NB4 (cell line): Measurements from ENCODE around the gene SEC24A.
"Not testable (repeated sequence)": the region's sequence is repeated elsewhere in the genome, so short reads cannot be mapped to it uniquely, and the experiment has no call there.

ENCODE experiments used
- DNase-seq: peaks from one replicate; pipeline ENCODE4 v3.0.0; 2010; ENCODE audit warnings: low read depth
- H3K4me3 ChIP-seq: one replicate; pipeline ENCODE4 v1.5.1; 2011; ENCODE audit warnings: mild to moderate bottlenecking, low read depth, low read length, moderate library complexity
- CTCF ChIP-seq: IDR thresholded peaks from one replicate; pipeline ENCODE4 v1.5.1; 2012; ENCODE audit warnings: low read depth, low read length
- MAX ChIP-seq: IDR thresholded peaks from 2 replicates; pipeline ENCODE4 v1.6.1; 2011; ENCODE audit warnings: low read depth, low read length
- MYC ChIP-seq: IDR thresholded peaks from 2 replicates; pipeline ENCODE4 v1.6.1; 2011; ENCODE audit warnings: low read depth, low read length
- POLR2A ChIP-seq: IDR thresholded peaks from 2 replicates; pipeline ENCODE4 v1.6.1; 2011; ENCODE audit warnings: mild to moderate bottlenecking; ENCODE audit not compliant: insufficient read length; ENCODE audit errors: extremely low read depth

Gene SEC24A

GRCh38 chr5:134692722-134693121, 44.1 kb downstream of the SEC24A start:
- TF ChIP-seq MAX (no peak), MYC (no peak), CTCF (no peak), POLR2A (no peak)
- no peak overlapping the region for H3K4me3 ChIP-seq
- no peak for DNase-seq

GRCh38 chr5:134708301-134708700, 59.7 kb downstream of the SEC24A start:
- no peak for TF ChIP-seq MAX
- no peak for TF ChIP-seq MYC
- TF ChIP-seq POLR2A: no peak
- no peak for TF ChIP-seq CTCF
- no peak for DNase-seq

GRCh38 chr5:134714120-134714519, 65.5 kb downstream of the SEC24A start:
- no peak for TF ChIP-seq CTCF
- TF ChIP-seq MAX: no peak
- TF ChIP-seq POLR2A: no peak
- TF ChIP-seq MYC: no peak
- no peak overlapping the region for H3K4me3 ChIP-seq
- DNase-seq: no peak

More at GRCh38 chr5:134708301-134708700, 59.7 kb downstream of the SEC24A start:
- no peak overlapping the region for H3K4me3 ChIP-seq

- TF ChIP-seq MAX (no peak), CTCF (no peak), POLR2A (no peak), MYC (no peak)
- no peak overlapping the region for H3K4me3 ChIP-seq
- no peak for DNase-seq
These were observed 66.0 kb downstream of the SEC24A start for GRCh38 chr5:134714541-134714940.

- not testable (repeated sequence) for H3K4me3 ChIP-seq, DNase-seq
These were observed 66.9 kb downstream of the SEC24A start for GRCh38 chr5:134715466-134715865.

GRCh38 chr5:134724872-134725271, 76.3 kb downstream of the SEC24A start:
- no peak for DNase-seq
- no peak for TF ChIP-seq POLR2A
- no peak for TF ChIP-seq MAX
- TF ChIP-seq MYC: no peak
- TF ChIP-seq CTCF: no peak
- H3K4me3 ChIP-seq: no peak overlapping the region
